GM18498 (cell line): ENCODE measurements around the gene THAP7.

Source experiments
- ATAC-seq: cut with Tn5 transposase; IDR thresholded peaks from one replicate; pipeline ENCODE4 v1.9.1; 2021; ENCODE audit warnings: mild to moderate bottlenecking, moderate library complexity; ENCODE audit not compliant: unreplicated experiment

THAP7 gene

DNA sequence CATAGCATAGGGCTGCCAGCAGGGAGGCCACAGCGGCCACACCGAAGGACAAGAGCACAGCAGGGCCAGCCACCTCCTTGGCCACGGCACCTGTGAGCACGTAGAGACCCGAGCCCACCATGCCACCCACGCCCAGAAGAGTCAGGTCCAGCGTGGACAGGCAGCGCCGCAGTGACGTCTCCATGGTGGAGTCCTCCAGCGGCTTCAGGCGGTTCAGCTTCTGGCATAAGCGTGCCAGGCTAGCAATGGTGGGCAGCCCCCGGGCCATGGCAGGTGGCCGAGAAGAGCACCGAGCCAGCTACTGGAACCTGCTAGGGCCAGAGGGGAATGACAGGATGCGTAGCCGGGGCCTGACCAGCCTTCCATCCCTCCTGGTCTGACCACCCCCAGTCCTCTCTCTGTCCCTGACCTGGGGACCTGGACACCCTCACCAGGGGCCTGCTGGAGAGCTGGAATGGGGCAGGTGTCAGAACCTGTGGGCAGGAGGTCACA is 29.7 kb upstream of the THAP7 start:
- ATAC-seq: no peak

DNA sequence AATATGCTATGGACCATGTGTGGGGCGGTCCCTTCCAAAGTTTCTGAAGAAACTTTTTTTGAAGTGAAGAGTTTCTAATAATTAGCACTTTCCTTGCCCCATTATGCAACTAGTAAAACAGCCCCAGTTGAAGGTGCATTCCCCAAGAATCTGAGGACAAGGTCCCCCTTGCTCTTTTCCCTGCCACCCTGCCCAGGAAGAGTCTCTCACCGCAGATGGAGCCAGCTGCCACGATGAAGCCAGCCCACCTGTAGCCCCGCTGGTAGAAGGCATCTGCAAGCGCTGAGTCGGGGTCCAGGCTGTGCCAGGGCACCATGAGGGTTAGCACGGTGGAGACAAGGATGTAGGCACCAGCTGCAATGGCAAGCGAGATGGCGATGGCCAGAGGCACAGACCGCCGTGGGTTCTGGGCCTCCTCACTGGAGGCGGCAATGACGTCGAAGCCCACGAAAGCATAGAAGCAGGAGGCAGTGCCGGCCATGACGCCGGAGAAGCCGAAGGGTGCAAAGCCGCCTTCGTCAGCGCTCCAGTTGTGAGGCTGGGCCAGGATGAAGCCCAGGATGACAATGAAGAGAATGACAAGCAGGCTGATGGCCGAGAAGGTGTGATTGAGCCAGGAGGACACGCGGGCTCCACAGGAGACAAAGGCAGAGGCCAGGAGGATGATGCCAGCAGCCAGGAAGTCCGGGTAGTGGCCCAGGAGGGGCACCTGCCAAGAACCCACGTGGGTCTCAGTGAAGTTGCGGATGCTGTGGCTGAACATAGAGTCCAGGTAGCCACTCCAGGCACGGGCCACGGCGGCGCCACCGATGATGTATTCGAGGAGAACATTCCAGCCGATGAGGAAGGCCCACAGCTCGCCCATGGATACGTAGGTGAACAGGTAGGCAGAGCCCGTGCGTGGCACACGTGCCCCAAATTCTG is 29.0 kb upstream of the THAP7 start:
- no peak for ATAC-seq

DNA sequence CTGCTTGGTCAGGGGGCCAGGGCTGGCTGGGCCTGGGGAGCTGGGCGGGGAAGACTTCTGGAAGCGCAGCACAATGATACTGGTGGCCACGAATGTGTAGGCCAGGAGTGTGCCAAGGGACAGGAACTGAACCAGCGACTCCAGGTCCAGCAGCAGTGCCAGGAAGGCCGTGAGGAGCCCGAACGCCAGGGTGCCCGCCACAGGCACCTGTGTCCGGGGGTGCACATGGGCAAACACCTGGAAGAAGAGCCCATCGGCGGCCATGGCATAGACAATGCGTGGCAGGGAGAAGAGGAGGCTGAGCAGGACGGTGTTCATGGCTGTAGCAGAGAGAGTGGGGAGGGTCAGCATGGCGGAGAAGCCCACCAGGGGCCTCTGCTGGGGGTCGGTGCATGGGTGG is 28.1 kb upstream of the THAP7 start:
- ATAC-seq: no peak

DNA sequence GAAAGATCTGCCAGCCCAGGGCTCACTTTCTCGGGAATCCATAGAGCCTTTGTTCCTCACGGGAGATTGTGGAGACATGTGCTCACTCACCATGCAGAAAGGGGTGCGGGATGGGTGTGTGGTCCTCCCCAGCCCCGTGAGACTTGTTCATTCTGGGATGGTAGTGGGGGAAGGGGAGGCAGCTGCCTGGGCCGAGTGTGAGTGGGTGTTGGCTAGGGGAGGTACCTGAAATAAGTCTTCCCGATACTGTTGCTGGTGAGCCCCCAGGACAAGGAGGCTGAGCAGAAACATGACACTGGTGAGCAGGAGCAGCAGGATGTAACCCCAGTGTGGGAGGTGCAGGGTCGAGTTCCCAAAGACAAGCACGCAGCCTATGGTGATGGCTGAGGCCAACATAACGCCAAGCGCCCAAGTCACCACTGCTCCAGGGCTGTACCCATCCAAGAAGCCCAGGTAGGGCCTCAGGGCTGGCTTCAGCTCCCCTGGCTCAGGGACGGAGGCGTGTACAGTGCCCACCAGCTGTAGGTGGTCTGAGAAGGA is 27.6 kb upstream of the THAP7 start:
- no peak for ATAC-seq

DNA sequence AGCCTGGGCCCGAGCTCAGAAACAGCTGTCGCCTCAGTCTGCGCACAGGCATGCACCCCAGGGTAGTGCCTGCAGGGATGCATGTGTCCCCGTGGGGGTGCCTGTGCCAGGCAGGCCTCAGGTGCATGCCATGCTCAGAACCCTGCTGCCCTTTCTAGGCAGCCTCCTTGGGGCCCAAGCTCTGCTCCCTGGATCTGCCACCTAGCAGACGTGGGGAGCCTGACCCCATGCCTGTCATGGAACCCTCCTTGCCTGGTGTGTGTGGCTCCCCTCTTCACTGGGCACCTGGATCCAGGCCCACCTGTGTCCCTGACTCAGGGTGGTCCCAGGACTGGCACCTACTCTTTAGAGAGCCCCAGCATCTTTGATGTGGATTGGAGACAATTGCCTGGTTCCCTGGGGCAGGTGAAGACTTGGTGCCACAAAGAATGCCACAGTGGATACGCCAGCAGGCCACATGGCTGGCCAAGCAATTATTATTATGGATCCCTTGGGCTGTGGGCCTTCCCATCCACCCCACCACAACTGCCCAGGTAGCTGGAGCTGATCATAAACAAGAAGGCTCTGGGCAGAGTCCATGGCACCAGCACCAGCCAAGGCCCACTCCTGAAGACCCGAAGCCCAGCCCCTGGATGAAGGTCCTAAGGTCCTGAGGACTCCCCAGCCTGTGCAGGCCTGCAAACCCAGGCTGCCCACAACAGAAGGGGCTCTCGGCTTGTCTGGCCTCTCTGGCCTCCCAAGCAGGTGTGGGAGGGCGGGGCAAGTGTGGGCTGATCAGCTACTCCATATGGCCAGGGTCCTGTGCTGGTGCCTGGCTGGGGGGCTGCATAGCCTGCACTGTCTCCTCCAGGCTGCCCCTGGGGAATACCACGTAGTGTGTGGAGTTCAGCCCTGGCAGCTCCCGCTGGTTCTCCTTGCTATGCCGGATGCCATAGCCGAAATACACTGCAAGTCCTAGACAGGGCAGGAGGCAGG is 26.6 kb upstream of the THAP7 start:
- ATAC-seq: no peak

DNA sequence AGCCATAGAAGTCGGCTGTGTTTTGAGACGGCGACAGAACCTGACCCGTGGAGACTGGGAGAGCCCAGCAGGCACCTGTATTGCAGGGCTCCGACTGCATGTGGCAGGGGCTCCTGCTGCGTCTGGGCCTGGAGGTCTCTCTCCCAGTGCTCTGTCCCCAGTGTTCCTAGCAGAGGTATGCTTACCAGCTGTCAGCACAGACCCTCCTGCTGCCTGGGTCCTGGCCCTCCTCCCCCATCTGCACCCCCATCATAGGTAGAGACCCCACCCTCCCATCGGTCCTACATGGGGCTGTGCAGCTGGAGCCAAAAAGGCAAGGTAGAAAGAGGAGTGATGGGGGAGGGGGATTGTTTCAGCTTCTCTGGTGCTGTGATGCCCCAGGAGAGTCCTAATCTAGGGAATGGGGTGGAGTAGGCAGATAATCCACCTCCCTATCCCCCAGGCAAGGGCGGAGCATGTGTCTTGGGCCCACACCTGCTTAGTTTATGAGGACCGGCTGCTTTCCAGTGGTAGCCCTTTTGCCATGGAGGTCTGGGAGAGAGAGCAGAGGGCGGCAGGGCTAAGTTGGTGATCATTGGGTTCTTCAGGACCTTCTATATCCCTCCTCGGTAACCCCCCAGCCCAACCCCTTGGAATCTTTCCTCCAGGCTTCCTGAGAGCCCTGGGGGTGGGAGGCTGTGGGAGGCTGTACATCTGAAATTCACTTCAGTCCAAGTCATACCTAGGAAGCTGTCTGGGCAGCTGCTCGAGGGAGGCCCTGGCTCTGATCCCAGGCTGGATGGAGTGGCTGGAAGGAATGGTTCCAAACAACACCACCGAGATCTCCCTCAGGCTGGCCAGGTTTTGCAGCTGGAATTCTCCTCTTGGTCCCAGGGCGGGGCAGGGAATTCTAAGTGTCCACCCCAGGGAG is 25.1 kb upstream of the THAP7 start:
- no peak for ATAC-seq

DNA sequence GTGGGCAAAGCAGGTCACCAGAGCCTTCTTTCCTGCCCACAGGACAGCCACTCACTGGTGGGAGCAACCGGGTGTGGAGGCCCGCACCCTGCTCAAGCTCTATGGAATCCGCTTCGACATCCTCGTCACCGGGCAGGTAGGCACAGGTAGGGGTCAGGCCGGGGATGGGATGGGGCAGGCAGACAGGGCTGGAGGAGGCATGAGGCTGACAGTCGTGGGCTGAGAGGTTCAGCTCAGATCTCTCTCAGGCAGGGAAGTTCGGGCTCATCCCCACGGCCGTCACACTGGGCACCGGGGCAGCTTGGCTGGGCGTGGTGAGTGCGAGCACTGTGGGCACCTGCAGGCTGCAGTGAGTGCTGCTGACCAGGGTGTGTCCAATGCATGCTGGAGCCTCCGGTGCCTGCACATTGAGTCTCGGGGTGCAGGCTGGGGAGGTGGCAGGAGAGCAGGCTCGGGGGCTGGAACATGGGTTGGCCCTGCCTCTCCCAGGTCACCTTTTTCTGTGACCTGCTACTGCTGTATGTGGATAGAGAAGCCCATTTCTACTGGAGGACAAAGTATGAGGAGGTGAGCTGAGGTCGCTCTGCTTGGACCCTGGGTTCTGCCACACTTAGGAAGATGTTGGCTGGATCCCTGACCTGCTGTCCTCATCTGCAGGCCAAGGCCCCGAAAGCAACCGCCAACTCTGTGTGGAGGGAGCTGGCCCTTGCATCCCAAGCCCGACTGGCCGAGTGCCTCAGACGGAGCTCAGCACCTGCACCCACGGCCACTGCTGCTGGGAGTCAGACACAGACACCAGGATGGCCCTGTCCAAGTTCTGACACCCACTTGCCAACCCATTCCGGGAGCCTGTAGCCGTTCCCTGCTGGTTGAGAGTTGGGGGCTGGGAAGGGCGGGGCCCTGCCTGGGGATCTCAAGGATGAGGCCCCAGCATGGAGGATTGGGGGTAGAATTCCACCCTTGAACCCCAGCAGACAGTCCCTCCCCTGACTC is 24.1 kb upstream of the THAP7 start:
- no peak for ATAC-seq

DNA sequence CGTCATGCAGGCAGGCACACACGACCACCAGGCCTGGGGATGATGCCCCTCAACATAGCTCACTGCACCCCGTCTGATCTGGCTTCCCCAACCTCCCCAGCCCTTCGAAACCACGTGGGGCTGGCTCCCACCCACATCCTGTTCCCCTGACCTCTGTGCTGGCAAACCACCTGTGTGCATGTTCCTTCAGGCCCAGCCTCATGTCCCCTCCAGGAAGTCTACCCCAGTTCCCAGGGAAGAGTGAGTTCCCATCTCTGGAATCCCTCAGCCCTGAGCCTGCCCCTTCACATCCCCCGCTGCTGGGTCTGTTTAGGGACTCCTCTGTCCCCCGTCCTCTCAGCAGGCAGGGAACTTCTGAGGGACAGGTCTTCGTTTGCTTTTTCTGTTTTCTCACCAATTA is 23.3 kb upstream of the THAP7 start:
- ATAC-seq: no peak

DNA sequence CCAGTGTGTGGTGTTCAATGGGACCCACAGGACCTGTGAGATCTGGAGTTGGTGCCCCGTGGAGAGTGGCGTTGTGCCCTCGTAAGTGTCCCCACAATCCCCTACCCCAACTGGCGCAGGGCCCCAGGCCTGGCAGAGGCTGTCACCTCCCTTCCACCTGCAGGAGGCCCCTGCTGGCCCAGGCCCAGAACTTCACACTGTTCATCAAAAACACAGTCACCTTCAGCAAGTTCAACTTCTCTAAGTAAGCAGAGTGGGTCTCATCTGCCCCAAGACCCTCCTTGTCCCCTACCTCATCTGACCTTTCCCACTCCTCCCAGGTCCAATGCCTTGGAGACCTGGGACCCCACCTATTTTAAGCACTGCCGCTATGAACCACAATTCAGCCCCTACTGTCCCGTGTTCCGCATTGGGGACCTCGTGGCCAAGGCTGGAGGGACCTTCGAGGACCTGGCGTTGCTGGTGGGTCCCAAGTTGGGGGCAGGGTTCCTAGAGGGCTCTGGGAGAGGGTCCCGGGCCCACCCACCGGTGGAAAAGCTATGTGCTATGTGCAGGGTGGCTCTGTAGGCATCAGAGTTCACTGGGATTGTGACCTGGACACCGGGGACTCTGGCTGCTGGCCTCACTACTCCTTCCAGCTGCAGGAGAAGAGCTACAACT is 21.2 kb upstream of the THAP7 start:
- ATAC-seq: no peak

DNA sequence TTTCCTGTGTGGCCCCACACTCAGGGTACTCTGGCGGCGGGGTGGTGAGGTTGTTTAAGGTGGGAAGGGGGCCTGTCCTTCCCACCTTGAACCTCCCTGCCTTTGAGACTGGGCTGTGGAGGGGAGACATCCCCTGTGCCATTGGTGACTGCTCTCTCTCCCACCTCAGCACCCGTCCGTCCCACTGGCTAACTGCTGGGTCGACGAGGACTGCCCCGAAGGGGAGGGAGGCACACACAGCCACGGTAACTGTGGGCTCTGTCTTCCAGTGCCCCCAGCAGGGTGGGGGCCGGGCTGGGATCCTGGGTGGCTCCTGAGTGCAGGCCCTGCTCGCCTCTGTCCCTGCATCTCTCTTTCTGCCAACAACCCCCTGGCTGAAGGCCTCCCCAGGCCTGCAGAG is 20.6 kb upstream of the THAP7 start:
- ATAC-seq: no peak

DNA sequence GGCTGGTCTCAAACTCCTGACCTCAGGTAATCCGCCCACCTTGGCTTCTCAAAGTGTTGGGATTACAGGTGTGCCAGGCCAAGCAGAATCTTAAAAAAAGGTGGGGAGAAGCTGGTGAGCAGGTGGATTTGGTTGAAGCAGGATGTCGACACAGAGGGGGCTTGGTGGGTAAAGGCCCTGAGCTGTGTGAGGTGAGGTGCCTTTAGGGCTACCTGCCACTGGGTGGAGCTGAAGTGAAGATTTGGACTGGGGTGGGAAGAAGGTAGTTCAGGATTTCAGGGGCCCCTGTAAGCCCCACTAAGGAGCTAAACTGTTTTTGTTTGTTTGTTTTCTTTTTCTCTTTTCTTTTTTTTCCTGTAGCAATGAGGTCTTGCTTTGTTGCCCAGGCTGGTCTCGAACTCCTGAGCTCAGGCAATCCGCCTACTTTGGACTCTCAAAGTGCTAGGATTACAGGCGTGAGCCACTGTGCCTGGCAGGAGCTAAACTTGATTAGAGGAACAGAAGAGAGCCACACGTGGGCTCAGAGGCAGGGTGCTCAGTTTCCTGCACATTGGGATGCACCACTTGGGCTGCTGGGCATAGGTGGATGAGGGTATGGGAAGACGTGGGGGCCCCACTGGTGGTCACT is 19.0 kb upstream of the THAP7 start:
- no peak for ATAC-seq

DNA sequence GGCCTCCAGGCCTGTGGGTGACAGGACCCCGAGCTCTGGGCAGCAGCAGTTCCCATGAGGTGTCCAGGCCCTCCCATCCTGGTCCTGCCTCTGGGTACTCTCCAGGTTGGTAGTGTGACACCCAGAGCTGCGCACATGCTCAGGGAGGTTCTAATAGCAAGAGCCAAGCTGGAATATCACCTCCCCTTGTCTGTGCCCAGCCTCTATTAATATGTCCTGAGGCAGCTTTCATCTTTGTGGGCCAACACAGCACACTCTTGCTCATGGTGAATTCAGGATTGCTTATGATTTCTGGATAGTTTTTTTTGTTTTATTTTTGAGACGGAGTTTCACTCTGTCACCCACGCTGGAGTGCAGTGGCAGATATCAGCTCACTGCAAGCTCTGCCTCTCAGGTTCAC is 16.4 kb upstream of the THAP7 start:
- no peak for ATAC-seq

DNA sequence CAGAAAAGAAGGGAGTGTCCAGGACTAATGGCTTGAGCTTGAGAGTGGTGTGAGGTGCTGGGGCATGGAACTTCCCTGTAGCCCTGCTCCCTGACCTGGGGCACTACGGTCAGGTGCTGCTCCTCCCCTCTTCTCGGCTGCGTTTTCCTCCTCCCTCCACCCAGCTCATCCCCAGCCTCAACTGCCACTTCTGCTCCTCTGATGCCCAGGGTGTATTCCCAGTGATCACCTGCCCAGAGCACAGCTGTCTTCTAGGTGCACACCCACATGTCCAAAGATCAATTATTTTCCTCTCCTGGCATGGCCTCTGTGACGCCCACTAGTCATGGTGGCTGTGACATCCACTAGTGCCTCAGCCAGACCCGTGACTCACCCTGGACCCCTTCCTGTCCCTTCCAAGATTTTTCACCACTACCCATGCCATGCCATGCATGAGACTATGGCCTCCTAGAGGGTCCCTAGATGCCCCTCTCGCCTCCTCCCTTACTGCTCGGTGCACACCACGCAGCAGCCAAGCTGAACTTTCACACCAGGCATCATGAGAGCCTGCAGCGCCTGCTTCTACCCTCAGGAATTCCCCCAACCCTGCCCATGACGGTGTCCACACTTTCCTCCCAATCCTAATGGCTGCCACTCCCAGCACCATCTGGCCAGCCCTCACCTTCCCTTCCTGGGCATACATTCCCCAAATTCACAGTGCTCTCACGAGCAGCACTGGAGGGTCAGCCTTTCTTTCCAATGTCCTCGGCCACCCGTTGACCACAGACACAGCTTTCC is 14.9 kb upstream of the THAP7 start:
- no peak for ATAC-seq

DNA sequence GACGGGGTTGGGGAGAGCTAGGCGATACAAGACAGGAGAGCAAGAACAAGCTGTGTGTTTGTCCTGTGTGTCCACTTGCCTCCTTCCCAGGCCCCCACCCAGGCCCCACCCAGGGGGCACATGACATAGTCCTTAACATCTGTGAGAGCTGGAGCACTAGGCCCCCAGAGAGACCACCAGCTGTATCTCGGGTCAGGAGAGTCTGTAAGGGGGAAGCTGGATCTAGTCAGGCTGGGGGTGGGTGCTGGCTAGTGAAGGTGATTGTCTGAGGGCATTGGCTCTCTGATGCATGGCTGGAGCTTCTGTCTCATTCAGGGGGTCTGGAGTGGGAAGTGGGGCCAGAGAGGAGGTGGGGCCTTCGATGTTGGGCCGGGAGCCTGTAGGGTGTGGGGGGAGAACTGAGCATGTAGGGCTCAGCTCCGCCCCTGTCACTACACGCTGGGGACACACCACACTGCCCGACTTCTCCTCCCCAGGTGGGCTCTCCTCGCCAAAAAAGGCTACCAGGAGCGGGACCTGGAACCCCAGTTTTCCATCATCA is 13.6 kb upstream of the THAP7 start:
- no peak for ATAC-seq

DNA sequence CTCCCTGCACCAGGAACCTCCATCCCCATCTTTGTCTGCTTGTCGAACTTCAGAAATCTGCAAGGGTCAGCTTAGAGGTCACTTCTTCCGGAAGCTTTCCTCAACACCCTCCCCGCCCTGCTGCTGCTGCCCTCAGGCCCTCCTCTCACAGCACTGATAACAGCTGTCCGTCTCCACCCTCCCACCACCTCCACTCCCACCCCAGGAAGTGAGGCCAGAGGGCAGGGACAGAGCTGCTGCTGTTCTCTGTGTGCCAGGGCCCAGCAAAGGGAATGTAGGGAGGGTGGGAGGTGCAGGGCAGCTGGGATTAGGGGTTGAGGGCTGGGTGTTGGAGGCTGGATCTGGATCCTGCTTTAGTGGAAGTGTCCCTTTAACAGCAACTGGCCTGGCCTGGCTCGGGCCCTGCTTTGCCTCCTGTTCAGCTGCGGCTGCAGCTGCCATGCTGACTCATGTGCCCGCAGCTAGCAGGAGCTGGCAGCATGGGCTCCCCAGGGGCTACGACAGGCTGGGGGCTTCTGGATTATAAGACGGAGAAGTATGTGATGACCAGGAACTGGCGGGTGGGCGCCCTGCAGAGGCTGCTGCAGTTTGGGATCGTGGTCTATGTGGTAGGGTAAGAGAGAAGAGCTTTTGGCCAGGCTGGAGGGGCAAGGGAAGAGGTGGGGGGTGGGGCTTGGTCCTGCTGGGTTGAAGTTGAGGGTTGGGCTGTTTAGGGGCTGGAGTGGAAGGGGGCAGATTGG is 13.0 kb upstream of the THAP7 start, which contains the start of gene P2RX6:
Gene P2RX6, plus strand, starts transcription at position 440 of the 740 bp plus-strand sequence. Its CDS starts 10 bp downstream, at position 450.
- ATAC-seq: no peak

DNA sequence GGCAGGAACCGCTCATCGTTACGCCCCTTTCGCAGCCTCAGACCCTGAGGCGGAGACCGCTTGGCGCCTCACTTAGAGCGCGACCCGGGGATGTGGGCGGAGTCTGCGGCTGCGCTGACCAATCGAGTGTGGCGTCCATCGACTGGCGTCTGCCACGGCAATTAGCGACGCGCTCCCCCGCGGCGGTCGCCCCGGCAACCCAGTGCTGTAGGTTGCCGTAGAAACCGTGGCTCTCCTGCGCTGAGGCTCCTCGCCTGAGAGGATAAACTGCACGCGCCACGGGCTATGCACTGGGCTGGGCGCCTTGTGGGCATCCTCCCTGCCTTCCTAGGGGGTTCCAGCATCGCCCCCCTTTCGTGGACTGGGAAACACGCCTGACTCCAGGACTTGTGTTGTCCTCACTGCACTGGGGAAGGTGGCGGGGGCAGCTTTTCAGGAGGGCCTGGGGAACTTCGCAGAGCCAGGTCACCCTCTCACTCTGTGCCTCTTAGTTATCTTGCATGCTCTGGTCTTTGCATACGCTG is 12.3 kb upstream of the THAP7 start:
- peak; percentile 79 for ATAC-seq
